ENCODE measurements around the gene GFRA4. TPM values are rescaled to one million over a fixed set of nuclear protein-coding genes. Genes with fewer than 3 reads are reported as not detected.

Gene GFRA4
- total RNA-seq, 1 experiment from 2014 or later = not detected

- intact Hi-C loops (cut with micrococcal nuclease; ENCODE audit: unreplicated experiment) = loop anchor here (5.0 kb wide), 2 partner anchors 104 to 409 kb away; partner anchors contain the start of gene SPEF1
- Histone ChIP-seq H3K27ac (no peak overlapping the region), H2AFZ (no peak overlapping the region), H3K79me2 (ENCODE audit: low read depth) (no peaks in the 10 kb centered on the region), H4K20me1 (ENCODE audit: insufficient read depth) (no peaks in the 10 kb centered on the region), H3K27me3 (ENCODE audit: insufficient read depth, low read depth) (peaks cover 33% of the 10 kb centered on the region), H3F3A (ENCODE audit: insufficient read depth, low read depth) (no peaks in the 10 kb centered on the region), H3K4me3 (no peak overlapping the region), H3K4me2 (no peak overlapping the region), H3K36me3 (ENCODE audit: low read depth) (no peaks in the 10 kb centered on the region), H3K9me3 (ENCODE audit: insufficient read depth, low read depth) (no peaks in the 10 kb centered on the region), H3K4me1 (replicated peaks; ENCODE audit: insufficient read depth) (no peaks in the 10 kb centered on the region), H3K9me2 (ENCODE audit: insufficient read depth) (no peaks in the 10 kb centered on the region)
- TF ChIP-seq EZH2 (IDR thresholded peaks at IDR 0.05; ENCODE audit: low read depth) = no peak
- no peak for TF ChIP-seq CTCF (conservative IDR thresholded peaks at IDR 0.05)
- no peak for DNase-seq
- no TSS peak for BruUV-seq (replicated peaks)
- CTCF ChIA-PET = interaction anchor here (0.6 kb wide), 1 partner anchor 100 kb away, joined by 3 read pairs; no protein-coding TSS in a partner anchor
- POLR2A ChIA-PET (ENCODE audit: unreplicated experiment) = no interaction called here
Observed at GRCh38 chr20:3678198-3678597, 15.0 kb upstream of the GFRA4 start.

GRCh38 chr20:3677733-3678132, 14.5 kb upstream of the GFRA4 start:
- POLR2A ChIA-PET (ENCODE audit: unreplicated experiment) = no interaction called here
- intact Hi-C loops (cut with micrococcal nuclease; ENCODE audit: unreplicated experiment) = loop anchor here (5.0 kb wide), 2 partner anchors 105 to 410 kb away; partner anchors contain the start of gene SPEF1
- no peaks in the 10 kb centered on the region for H4K20me1 ChIP-seq (ENCODE audit: insufficient read depth)
- no peak overlapping the region for H3K4me2 ChIP-seq
- BruUV-seq (replicated peaks) = no TSS peak
- H3K9me2 ChIP-seq (ENCODE audit: insufficient read depth) = no peaks in the 10 kb centered on the region
- CTCF ChIA-PET = interaction anchor here (1.3 kb wide), 1 partner anchor 103 kb away, joined by 6 read pairs; the partner anchor contains the start of gene SPEF1
- no peaks in the 10 kb centered on the region for H3K4me1 ChIP-seq (replicated peaks; ENCODE audit: insufficient read depth)
- no peaks in the 10 kb centered on the region for H3K79me2 ChIP-seq (ENCODE audit: low read depth)
- H2AFZ ChIP-seq = no peak overlapping the region
- DNase-seq = no peak
- H3K9me3 ChIP-seq (ENCODE audit: insufficient read depth, low read depth) = no peaks in the 10 kb centered on the region
- H3K27ac ChIP-seq = no peak overlapping the region
- TF ChIP-seq EZH2 (IDR thresholded peaks at IDR 0.05; ENCODE audit: low read depth) (no peak), CTCF (conservative IDR thresholded peaks at IDR 0.05) (no peak)
- H3K4me3 ChIP-seq = no peak overlapping the region
- no peaks in the 10 kb centered on the region for H3F3A ChIP-seq (ENCODE audit: insufficient read depth, low read depth)
- H3K36me3 ChIP-seq (ENCODE audit: low read depth) = no peaks in the 10 kb centered on the region
- peaks cover 35% of the 10 kb centered on the region for H3K27me3 ChIP-seq (ENCODE audit: insufficient read depth, low read depth)

GRCh38 chr20:3674995-3675900, 12.0 kb upstream of the GFRA4 start:
- no peak for DNase-seq
- CTCF ChIA-PET = interaction anchor here (0.6 to 1.6 kb wide), 4 partner anchors 29 to 563 kb away, joined by 3 to 5 read pairs (median 3); no protein-coding TSS in a partner anchor
- no peak for TF ChIP-seq CTCF (conservative IDR thresholded peaks at IDR 0.05)
- TF ChIP-seq EZH2 (IDR thresholded peaks at IDR 0.05; ENCODE audit: low read depth) = no peak
- intact Hi-C loops (cut with micrococcal nuclease; ENCODE audit: unreplicated experiment) = loop anchor here (5.0 kb wide), 2 partner anchors 107 to 412 kb away; partner anchors contain the start of gene SPEF1
- H3K27ac ChIP-seq = no peak overlapping the region
- H3K36me3 ChIP-seq (ENCODE audit: low read depth) = no peaks in the 10 kb centered on the region
- H3K27me3 ChIP-seq (ENCODE audit: insufficient read depth, low read depth) = peaks cover 39% of the 10 kb centered on the region
- no peaks in the 10 kb centered on the region for H3K79me2 ChIP-seq (ENCODE audit: low read depth)
- no peaks in the 10 kb centered on the region for H4K20me1 ChIP-seq (ENCODE audit: insufficient read depth)
- H3K9me2 ChIP-seq (ENCODE audit: insufficient read depth) = no peaks in the 10 kb centered on the region
- no peaks in the 10 kb centered on the region for H3F3A ChIP-seq (ENCODE audit: insufficient read depth, low read depth)
- H3K9me3 ChIP-seq (ENCODE audit: insufficient read depth, low read depth) = no peaks in the 10 kb centered on the region
- H2AFZ ChIP-seq = no peak overlapping the region
- H3K4me2 ChIP-seq = no peak overlapping the region
- POLR2A ChIA-PET (ENCODE audit: unreplicated experiment) = interaction anchor here (0.5 kb wide), 1 partner anchor 205 kb away, joined by 8 read pairs; no protein-coding TSS in a partner anchor
- H3K4me1 ChIP-seq (replicated peaks; ENCODE audit: insufficient read depth) = no peaks in the 10 kb centered on the region
- BruUV-seq (replicated peaks) = no TSS peak
- no peak overlapping the region for H3K4me3 ChIP-seq

Data from PC-9 (cell line).